Limb (tissue), 2 donors: ENCODE results near the gene EED.

Experiments used
- DNase-seq, 2 donors: peaks; one replicate each; pipeline ENCODE4 v3.0.0-alpha.2; 2016; ENCODE audit errors: extremely low spot score in 2 of 2

The EED gene, protein sequence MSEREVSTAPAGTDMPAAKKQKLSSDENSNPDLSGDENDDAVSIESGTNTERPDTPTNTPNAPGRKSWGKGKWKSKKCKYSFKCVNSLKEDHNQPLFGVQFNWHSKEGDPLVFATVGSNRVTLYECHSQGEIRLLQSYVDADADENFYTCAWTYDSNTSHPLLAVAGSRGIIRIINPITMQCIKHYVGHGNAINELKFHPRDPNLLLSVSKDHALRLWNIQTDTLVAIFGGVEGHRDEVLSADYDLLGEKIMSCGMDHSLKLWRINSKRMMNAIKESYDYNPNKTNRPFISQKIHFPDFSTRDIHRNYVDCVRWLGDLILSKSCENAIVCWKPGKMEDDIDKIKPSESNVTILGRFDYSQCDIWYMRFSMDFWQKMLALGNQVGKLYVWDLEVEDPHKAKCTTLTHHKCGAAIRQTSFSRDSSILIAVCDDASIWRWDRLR

DNA sequence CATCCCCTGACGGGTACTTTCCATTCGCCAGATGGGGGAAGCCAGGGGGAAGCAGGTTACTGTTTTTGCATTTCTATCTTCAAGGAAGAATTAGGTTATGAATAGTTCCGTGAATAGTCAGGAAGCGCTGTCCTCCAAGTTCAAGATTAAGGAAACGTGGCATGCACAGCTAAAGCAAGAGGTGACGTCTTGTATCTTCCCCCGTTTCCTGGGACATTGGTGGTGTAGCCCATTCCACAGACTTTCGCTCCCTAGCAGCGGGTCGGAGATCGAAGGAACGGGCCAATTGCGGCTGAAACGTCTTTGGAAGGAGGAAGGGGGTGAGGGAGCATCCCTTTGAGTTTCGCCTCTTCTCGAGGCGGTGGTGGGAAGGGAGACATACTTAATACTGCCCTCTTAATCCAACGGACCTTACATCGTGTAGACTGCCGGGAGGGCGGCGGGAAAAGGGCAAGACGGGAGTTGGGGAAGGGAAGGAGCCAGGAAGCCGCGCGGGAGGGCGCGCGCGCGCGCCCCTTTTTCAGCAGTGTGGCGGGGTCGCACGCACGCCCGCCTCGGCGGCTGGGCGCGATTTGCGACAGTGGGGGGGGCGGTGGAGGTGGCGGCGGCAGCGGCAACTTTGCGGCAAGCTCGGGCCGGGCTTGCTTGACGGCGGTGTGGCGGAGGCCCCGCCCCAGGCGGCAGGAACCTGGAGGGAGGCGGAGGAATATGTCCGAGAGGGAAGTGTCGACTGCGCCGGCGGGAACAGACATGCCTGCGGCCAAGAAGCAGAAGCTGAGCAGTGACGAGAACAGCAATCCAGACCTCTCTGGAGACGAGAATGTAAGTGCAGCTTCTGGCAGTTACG lies at the start of gene EED:
EED (plus strand) TSS at position 232 of the 847 bp plus-strand sequence; CDS start at position 709, 477 bp downstream.
- DNase-seq = peak; percentile 97 to 98

DNA sequence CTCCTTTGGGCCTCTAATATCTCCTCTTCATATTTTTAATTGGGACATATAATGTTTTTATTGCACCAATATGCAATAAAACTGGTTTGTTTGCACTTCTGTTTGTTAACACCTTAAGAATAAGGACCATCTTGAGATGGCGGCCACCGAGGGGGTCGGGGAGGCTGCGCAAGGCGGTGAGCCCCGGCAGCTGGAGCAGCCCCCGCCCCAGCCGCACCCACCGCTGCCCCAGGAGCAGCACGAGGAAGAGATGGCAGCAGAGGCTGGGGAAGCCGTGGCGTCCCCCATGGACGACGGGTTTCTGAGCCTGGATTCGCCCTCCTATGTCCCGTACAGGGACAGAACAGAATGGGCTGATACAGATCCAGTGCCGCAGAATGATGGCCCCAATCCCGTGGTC lies 49.6 kb upstream of the EED start:
- DNase-seq = no peak

DNA sequence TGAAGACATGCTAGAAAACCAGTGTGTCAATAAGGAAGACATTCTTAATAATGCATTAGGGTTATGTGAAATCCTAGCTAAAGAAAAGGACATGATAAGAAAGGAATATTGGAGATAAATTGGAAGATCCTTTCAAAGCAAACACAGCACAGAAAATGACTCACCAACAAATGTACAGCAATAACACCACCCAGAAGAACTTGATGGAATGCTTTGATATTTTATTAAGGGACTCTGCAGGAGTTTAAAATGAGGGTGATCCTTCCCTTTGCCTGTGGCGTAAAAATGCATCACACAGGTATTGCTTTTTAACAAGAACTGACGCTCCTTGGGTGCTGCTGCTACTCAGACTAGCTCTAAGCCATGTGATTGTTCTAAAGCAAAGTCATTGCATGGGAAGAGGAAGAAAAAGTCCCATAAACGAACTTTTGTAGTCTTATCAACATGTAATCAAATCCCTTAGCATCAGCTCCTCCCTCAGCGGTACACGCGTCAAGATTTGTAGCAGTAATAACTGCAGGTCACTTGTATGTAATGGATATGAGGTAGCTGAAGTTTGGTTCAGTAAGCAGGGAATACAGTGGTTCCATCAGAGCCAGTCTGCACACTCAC lies 48.4 kb upstream of the EED start:
- DNase-seq = no peak

DNA sequence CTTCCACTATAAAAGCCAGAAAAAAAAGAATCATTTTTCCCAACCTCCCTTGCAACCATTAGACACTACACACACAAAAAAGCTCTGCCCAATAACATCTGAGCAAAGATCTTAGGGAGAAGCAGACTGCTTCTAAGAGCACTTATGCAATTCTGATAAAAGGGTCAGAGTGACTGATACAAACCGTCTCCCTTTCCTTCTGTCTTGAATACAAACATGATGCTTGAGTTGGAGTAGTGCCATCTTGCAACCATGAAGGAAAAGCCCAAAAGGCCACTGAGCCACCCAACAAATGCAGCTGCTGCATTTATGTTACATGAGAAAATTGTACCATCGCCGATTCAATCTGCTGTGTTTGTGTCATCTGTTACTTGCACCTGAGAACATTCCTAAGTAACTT lies 47.6 kb upstream of the EED start:
- no peak for DNase-seq

DNA sequence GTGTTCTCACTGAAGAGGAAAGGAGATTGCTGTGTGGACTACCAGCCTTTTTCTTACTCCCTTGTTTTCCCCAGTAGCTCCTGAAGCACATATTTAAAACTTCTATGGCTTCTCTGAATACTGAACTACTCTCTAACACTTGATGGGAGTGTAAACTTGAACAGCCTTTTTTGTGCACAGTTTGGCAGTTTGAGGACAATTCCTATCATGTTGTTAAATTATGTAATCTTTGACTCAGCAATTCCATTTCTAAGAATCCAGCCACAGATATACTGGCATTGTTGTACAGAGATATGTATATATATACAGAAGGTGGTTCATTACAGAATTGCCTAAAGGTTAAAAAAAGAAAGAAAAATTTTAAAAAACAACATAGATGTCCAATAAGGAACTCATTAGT lies 47.1 kb upstream of the EED start:
- DNase-seq = no peak

DNA sequence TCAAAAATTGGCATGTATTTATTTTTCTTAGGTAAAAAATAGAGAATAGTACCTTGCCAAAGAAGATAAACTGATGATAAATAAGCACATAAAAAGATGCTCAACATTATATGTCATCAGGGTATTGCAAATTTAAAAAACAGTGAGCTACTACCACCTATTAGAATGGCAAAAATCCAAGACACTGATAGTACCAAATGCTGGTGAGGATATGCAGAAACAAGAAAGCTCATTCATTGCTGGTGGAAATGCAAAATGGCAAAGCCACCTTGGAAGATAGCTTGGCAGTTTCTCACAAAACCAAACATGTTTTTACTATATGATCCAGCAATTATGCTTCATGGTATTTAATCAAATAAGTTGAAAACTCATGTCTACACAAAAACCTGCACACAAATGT lies 46.4 kb upstream of the EED start:
- DNase-seq = no peak

DNA sequence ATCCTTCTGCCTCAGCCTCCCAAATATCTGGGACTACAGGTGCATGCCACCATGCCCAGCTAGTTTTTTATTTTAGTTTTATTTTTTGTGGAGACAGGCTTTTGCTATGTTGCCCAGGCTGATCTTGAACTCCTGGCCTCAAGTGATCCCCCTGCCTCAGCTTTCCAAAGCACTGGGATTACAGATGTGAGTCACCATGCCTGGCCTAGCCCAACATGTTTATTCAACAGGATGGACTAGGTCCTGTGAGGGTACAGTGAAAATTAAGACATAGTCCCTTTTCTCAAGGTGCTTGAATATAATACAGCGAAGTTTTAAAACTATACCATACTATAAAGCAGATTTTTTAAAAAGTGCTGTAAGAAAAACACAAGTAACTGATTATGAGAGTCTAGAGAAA lies 45.2 kb upstream of the EED start:
- no peak for DNase-seq

DNA sequence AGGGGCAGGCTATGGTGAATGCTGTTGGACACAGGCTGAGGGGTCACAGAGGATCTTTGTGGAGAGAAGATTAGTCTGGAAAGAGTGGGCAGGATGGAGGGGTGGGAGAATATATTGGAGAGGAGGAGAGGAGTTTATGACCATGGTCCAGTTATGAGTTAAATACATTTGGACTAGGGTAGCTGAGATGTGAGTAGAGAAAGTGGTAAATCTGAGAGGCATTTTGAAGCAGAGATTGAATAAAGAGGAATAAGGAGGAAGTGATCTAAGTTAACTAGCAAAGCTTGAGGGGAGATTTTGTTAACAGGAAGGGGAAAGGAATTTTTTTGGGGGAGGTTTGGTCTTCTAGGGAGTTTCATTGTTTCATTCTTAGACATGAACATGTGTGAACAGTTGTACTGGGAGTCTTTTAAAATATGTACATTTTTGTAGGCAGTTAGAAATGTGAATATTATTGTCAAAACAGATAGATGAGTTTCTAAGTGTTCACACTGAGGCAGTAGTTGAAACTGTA lies 43.1 kb upstream of the EED start:
- DNase-seq = no peak

DNA sequence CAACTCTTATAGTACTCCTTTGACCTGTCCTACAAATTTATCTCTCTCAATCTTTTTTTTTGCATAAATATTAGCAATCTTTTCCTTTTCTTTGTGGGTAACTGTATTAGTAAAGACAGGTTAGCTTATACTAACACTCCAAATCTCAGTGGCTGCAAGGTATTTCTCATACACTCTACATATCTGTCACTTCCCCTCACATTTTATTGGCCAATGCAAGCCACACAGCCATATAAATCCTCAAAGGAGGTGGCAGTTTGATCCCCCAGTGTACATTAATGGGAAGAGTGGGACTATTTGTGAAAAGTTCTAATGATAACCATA lies 42.6 kb upstream of the EED start:
- DNase-seq = no peak

DNA sequence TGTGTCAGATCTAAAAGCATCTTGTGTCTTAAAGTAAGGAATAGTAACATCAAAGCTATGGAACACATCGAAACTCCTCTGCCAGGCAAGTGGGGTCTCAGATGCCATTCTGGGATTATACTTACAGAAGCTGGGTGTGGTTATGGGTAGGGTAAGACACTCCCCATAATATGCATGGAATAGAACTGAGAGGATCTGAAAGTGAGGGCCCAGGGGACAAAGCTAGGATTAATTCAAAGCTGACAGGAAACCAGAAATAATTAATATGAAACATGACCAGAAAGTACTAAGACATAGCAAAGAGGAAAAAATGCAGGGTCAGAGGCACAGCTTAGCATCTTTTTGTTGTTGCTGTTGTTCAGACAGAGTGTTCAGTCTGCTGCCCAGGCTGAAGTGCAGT lies 40.2 kb upstream of the EED start:
- DNase-seq = no peak

DNA sequence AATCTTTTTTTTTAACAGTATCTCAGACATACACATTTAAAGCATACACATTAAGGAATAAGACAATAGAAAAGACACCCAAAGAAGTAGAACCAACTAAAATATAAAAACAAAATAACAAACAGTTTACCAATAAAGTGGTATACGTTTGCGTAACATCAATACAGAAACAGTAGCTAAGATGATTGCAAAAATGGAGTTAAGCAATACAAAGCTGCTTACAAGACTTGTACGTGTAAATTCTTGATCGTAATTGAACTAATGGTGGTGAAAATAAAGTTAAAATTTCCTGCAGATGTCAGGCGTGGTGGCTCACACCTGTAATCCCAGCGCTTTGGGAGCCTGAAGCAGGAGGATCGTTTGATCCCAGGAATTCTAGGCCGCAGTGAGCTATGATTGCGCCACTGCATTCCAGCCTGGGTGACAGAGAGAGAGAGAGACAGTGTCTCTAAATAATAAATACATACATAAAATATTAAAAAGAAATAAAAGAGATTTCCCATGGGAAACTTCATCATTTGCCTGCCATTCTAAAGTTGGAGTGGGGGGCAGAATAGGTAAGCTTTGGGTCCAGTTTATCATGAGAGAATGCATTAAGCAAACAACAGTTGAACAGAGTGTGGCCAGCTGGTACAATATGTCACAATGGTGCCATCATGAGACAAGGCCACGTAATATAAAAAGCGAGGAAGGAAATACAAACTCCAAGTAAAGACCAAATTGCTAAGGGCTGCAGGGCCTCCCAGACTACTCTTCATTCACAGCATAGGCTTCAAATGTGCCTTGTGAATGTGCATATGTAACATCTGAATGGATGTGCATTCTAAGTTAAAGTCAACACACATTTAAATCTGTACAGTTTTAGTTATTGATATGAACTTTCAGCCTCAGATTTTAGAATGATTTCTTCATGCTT lies 38.9 kb upstream of the EED start:
- DNase-seq = no peak

DNA sequence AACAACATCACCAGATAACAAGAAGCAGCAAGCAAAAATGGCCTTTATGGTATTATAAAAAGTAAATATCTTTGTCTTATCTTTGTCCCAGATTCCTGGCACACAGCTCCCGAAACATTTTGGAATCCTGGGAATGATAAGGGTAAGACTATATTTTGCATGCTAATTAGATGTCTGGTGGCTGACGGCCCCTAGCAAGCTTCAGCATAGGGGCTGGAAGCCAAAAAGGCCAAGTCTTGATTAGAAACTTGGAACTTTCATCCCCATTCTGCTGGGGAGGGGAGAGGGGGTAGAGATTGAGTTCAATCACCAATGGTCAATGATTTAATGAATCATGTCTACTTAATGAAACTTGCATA lies 38.2 kb upstream of the EED start:
- no peak for DNase-seq

DNA sequence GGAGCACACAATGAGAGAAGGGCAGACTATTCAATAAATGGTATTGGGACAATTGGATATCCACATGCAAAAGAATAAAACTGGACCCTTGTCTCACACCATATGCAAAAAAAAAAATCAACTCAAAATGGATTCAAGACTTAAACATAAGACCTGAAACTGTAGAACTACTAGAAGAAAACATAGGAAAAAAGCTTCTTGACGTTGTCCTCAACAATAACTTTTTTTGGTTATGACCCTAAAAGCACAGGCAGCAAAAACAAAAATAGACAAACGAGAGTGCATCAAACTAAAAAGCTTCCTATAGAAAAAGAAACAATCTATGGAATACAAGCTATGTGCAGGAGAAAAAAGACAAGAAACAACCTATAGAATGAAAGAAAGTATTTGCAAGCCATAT lies 37.1 kb upstream of the EED start:
- DNase-seq = no peak

DNA sequence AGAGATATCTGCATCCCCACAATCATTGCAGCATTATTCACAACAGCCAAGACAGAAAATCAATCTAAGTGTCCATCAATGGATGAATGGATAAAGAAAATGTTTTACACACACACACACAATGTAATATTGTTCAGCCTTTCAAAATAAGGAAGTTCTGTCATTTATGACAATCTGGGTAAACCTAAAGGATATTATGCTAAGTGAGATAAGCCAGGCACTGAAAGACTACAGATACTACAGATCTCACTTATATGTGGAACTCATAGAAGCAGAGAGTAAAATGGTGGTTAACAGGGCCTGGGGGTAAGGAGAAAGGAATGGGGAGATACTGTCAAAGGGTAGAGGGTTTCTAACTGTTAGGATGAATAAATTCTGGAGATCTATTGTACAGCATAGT lies 36.0 kb upstream of the EED start:
- DNase-seq = no peak

DNA sequence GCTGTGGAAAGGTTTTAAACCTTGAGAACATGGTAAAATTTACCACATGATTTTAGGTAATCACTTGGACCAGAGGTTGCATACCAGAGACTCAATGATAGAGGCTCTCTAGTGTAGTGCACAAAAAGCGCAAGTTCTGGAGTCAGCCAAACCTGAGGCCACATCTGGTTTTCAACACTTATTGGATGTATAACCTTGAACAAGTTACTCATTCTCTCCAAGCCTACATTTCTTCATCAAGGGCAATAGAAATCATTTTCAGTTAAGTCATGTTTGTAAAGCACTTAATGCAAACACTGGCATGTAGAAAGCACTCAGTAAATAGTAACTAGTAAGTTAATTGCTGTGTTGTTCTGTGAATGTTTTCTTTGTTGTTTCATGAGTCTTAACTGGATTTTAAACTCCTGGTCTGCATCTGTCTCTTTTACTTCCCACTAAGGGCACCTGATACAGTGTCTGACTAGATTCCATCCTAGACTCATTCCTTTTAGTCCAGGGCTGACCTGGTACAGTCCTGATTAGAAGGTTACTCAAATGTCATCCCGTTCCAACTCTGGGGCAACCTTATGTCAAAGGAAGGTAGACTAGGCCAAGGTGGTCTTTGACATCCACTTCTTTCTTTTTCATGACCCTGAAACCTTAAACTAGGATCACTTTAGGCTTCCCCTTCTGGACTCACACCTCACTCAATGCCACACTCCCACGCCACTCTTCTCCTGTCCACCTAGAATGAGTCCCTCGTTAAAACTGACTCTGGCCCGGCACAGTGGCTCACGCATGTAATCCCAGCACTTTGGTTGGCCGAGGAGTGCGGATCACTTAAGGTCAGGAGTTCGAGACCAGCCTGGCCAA lies 34.5 kb upstream of the EED start:
- no peak for DNase-seq

DNA sequence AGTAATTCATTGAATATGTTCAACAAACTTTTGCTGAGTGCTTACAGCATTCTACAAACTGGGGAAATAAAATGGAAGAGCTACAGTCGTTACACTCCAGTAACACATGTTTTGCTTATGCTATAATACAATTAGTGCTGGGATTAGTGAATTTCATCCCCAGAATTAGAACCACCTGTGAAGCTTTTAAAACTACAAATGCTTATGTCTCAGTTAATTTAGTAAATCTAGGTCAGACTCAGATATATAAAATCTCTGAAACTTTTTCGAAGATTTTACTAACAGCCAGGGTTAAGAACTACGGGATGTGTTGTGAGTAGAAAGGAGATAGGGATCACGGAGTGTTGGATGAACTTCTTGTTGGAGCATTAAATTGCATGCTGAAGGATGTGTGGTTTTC lies 33.7 kb upstream of the EED start:
- DNase-seq = no peak

DNA sequence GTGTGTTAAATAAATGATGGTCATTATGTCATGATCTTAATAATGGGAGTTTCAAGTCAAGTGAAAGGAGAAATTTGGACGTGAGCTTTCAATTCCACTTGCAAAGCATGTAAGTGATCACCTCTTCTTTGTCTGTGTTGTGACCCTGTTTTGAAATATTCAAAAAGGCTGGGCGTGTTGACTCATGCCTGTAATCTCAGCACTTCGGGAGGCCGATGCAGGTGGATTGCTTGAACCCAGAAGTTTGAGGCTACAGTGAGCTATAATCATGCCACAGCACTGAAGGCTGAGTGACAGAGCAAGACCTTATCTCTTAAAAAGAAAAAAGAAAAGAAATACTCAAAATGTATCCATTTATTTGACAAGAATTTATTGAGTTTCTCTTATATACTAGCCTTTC lies 32.9 kb upstream of the EED start:
- DNase-seq = no peak

DNA sequence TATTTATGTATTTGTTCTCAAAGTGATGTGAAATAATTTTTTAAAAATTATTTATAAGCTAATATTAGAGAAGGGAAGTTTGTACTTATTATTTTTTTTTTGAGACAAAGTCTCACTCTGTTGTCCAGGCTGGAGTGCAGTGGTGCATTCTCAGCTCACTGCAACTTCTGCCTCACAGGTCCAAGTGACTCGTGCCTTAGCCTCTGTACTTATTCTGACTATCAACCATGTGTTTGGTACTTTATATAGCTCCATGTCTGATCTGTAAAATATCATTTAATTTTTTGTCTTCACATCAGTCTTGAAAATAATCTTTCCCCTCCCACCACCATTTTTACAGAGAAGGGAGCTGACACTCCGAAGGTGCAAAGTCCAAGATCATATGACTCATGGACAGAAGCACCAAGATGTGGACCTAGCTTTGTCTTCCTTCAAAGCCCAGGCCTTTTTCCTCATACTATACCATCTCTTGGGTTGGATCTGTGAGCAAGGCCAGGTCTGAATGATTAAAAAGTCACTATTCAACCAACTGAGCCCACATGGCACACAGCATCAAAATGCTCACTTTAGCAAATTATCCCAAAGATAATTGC lies 32.4 kb upstream of the EED start:
- no peak for DNase-seq

DNA sequence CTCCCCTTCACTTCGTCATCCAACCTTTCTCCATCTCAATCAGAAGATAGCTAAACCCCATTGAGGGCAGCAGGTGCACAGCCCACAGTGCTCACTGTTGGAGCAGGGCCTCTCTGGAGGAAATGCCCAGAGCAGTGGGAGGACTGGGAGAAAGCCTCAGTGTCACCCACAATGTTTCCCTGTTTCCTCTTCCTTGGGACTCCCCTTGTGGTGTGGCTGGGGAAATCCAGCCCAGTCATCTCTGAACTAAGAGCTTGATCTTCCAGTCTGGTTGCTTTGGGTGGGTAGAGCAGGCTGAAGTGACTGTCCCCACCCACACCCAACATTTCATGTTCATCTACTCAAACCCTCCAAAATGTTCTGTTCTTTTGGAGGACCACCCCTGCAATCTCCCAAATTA lies 29.8 kb upstream of the EED start:
- no peak for DNase-seq
